Erythroblast (primary cell): ENCODE results near the gene RANBP17.

Experiments used
- GATA1 ChIP-seq: IDR thresholded peaks from 2 replicates; pipeline ENCODE4 v1.6.1; 2011; ENCODE audit warnings: low read depth, mild to moderate bottlenecking, control low read depth, low read length, moderate library complexity
- POLR2A ChIP-seq: IDR thresholded peaks from 2 replicates; pipeline ENCODE4 v1.6.1; 2011; ENCODE audit warnings: mild to moderate bottlenecking, low read length

- TF ChIP-seq POLR2A (no peak), GATA1 (no peak)
These were observed 267.5 kb downstream of the RANBP17 start for GRCh38 chr5:171129308-171129707.
